Stimulated activated CD4-positive, alpha-beta T cell treated with anti-CD3 and anti-CD28 coated beads, Interleukin-1b, Interleukin-23, amount 100 ng/mL, for 48 hours (primary cell): ENCODE measurements around the gene CKS2.

Experiments used
- DNase-seq: peaks from one replicate; pipeline ENCODE4 v3.0.0-alpha.2; 2020

The CKS2 gene

GRCh38 chr9:89351584-89352300 is 40.7 kb downstream of the CKS2 start:
- no peak for DNase-seq

- no peak for DNase-seq
Measured at GRCh38 chr9:89352451-89352850, 41.5 kb downstream of the CKS2 start.

GRCh38 chr9:89352874-89353649 is 42.1 kb downstream of the CKS2 start:
- DNase-seq = no peak

GRCh38 chr9:89353989-89354388 is 43.0 kb downstream of the CKS2 start:
- no peak for DNase-seq

- no peak for DNase-seq
Measured at GRCh38 chr9:89354471-89354870, 43.5 kb downstream of the CKS2 start.

GRCh38 chr9:89356782-89357181 is 45.8 kb downstream of the CKS2 start:
- DNase-seq = no peak

- DNase-seq = no peak
Measured at GRCh38 chr9:89357331-89358197, 46.6 kb downstream of the CKS2 start.

GRCh38 chr9:89358376-89358916 is 47.5 kb downstream of the CKS2 start:
- DNase-seq = no peak

- no peak for DNase-seq
Measured at GRCh38 chr9:89358985-89359384, 48.0 kb downstream of the CKS2 start.

GRCh38 chr9:89359751-89360261 is 48.8 kb downstream of the CKS2 start:
- no peak for DNase-seq

GRCh38 chr9:89360465-89360864 is 49.5 kb downstream of the CKS2 start:
- no peak for DNase-seq

- DNase-seq = no peak
Measured at GRCh38 chr9:89361031-89361430, 50.0 kb downstream of the CKS2 start.

GRCh38 chr9:89361816-89362646 is 51.0 kb downstream of the CKS2 start:
- DNase-seq = no peak

GRCh38 chr9:89362647-89363310 is 51.8 kb downstream of the CKS2 start:
- no peak for DNase-seq

GRCh38 chr9:89363311-89363670 is 52.3 kb downstream of the CKS2 start:
- DNase-seq = no peak

- no peak for DNase-seq
Measured at GRCh38 chr9:89363921-89364665, 53.1 kb downstream of the CKS2 start.

- no peak for DNase-seq
Measured at GRCh38 chr9:89364666-89365531, 53.9 kb downstream of the CKS2 start.

GRCh38 chr9:89365532-89365912 is 54.5 kb downstream of the CKS2 start:
- no peak for DNase-seq
